ENCODE results near the gene BEST4. TPM values are rescaled to one million over a fixed set of nuclear protein-coding genes. Genes with fewer than 3 reads are reported as not detected.

Gene BEST4
- total and polyA plus RNA-seq, 2 of the 13 experiments (the other 11 are each of a cell fraction or from before 2014, with no cell fraction given), result 0.77 to 1.4 TPM

DNA sequence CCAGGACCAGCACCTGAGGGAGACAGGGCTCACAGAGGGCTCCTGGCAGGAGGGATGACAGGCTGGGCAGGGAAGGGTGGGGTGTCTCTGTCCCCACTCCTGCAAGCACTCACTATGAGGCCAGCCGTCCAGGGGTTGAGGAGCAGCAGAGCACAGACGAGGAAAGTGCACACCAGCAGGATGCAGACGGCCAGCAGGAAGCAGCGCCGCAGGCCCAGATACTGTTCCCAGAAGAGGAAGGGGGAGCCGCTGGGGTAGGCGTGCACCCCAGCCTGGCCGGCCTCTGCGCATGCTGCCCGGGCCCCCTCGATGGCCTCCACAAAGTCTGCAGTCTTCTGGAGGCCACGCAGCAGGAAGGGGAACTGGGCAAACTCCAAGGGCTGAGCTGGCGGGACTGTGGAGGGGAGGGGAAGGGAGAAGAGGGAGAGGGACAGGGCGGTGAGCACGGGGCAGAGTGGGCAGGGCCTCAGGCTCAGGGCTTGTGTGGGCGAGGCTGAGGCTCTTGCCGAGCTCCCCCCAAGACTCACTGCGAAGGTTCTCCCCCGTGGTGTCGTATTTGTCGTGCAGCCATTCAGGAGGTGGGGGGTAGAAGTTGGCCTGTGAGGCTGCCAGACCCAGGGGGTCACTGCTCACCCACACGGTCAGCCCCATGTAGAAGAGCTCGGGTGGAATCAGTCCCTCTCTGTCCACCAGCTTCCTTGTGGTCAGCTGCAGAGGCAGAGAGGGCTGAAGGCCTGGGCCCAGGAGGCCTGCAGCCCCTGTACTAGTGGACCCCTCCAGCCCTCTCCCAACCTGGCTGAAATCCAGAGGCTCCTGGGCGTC is 38.6 kb upstream of the BEST4 start (continued):
- TF ChIP-seq, protein P1, sequence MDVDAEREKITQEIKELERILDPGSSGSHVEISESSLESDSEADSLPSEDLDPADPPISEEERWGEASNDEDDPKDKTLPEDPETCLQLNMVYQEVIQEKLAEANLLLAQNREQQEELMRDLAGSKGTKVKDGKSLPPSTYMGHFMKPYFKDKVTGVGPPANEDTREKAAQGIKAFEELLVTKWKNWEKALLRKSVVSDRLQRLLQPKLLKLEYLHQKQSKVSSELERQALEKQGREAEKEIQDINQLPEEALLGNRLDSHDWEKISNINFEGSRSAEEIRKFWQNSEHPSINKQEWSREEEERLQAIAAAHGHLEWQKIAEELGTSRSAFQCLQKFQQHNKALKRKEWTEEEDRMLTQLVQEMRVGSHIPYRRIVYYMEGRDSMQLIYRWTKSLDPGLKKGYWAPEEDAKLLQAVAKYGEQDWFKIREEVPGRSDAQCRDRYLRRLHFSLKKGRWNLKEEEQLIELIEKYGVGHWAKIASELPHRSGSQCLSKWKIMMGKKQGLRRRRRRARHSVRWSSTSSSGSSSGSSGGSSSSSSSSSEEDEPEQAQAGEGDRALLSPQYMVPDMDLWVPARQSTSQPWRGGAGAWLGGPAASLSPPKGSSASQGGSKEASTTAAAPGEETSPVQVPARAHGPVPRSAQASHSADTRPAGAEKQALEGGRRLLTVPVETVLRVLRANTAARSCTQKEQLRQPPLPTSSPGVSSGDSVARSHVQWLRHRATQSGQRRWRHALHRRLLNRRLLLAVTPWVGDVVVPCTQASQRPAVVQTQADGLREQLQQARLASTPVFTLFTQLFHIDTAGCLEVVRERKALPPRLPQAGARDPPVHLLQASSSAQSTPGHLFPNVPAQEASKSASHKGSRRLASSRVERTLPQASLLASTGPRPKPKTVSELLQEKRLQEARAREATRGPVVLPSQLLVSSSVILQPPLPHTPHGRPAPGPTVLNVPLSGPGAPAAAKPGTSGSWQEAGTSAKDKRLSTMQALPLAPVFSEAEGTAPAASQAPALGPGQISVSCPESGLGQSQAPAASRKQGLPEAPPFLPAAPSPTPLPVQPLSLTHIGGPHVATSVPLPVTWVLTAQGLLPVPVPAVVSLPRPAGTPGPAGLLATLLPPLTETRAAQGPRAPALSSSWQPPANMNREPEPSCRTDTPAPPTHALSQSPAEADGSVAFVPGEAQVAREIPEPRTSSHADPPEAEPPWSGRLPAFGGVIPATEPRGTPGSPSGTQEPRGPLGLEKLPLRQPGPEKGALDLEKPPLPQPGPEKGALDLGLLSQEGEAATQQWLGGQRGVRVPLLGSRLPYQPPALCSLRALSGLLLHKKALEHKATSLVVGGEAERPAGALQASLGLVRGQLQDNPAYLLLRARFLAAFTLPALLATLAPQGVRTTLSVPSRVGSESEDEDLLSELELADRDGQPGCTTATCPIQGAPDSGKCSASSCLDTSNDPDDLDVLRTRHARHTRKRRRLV (CRISPR knock-in tag; IDR thresholded peaks at IDR 0.05), result peak; percentile 85
- no peak for TF ChIP-seq CEBPB (IDR thresholded peaks at IDR 0.05; ENCODE audit: borderline replicate concordance, low read depth, low read length)
- TF ChIP-seq, protein P2, sequence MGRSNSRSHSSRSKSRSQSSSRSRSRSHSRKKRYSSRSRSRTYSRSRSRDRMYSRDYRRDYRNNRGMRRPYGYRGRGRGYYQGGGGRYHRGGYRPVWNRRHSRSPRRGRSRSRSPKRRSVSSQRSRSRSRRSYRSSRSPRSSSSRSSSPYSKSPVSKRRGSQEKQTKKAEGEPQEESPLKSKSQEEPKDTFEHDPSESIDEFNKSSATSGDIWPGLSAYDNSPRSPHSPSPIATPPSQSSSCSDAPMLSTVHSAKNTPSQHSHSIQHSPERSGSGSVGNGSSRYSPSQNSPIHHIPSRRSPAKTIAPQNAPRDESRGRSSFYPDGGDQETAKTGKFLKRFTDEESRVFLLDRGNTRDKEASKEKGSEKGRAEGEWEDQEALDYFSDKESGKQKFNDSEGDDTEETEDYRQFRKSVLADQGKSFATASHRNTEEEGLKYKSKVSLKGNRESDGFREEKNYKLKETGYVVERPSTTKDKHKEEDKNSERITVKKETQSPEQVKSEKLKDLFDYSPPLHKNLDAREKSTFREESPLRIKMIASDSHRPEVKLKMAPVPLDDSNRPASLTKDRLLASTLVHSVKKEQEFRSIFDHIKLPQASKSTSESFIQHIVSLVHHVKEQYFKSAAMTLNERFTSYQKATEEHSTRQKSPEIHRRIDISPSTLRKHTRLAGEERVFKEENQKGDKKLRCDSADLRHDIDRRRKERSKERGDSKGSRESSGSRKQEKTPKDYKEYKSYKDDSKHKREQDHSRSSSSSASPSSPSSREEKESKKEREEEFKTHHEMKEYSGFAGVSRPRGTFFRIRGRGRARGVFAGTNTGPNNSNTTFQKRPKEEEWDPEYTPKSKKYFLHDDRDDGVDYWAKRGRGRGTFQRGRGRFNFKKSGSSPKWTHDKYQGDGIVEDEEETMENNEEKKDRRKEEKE (IDR thresholded peaks at IDR 0.05), result no peak
- peak; percentile 57; the same call in 1 of the 2 replicates for TF ChIP-seq ZBTB7B (CRISPR knock-in tag; IDR thresholded peaks at IDR 0.05)
- peak; percentile 64; the same call in 1 of the 2 replicates for TF ChIP-seq WIZ (CRISPR knock-in tag; IDR thresholded peaks at IDR 0.05)
- TF ChIP-seq SMYD3 (CRISPR knock-in tag; IDR thresholded peaks at IDR 0.05), result no peak
- no peak for TF ChIP-seq HNF4G (IDR thresholded peaks at IDR 0.05; ENCODE audit: borderline replicate concordance, low read depth, low read length)
- peak; percentile 68 for TF ChIP-seq HNF4G (CRISPR knock-in tag; IDR thresholded peaks at IDR 0.05; ENCODE audit: borderline replicate concordance, low read depth)
- TF ChIP-seq ZNF589 (CRISPR knock-in tag; conservative IDR thresholded peaks at IDR 0.05), result peak; percentile 60; the same call in 1 of the 2 replicates
- TF ChIP-seq, protein P3, sequence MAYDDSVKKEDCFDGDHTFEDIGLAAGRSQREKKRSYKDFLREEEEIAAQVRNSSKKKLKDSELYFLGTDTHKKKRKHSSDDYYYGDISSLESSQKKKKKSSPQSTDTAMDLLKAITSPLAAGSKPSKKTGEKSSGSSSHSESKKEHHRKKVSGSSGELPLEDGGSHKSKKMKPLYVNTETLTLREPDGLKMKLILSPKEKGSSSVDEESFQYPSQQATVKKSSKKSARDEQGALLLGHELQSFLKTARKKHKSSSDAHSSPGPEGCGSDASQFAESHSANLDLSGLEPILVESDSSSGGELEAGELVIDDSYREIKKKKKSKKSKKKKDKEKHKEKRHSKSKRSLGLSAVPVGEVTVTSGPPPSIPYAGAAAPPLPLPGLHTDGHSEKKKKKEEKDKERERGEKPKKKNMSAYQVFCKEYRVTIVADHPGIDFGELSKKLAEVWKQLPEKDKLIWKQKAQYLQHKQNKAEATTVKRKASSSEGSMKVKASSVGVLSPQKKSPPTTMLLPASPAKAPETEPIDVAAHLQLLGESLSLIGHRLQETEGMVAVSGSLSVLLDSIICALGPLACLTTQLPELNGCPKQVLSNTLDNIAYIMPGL (CRISPR knock-in tag; IDR thresholded peaks at IDR 0.05; ENCODE audit: borderline replicate concordance in 1 of 2, low read depth in 1 of 2), result peak in 1 of 2 experiments; percentile 8; a peak in 3 of 4 replicates
- TF ChIP-seq SCMH1 (CRISPR knock-in tag; IDR thresholded peaks at IDR 0.05; ENCODE audit: borderline replicate concordance), result no peak
- TF ChIP-seq, protein P4, sequence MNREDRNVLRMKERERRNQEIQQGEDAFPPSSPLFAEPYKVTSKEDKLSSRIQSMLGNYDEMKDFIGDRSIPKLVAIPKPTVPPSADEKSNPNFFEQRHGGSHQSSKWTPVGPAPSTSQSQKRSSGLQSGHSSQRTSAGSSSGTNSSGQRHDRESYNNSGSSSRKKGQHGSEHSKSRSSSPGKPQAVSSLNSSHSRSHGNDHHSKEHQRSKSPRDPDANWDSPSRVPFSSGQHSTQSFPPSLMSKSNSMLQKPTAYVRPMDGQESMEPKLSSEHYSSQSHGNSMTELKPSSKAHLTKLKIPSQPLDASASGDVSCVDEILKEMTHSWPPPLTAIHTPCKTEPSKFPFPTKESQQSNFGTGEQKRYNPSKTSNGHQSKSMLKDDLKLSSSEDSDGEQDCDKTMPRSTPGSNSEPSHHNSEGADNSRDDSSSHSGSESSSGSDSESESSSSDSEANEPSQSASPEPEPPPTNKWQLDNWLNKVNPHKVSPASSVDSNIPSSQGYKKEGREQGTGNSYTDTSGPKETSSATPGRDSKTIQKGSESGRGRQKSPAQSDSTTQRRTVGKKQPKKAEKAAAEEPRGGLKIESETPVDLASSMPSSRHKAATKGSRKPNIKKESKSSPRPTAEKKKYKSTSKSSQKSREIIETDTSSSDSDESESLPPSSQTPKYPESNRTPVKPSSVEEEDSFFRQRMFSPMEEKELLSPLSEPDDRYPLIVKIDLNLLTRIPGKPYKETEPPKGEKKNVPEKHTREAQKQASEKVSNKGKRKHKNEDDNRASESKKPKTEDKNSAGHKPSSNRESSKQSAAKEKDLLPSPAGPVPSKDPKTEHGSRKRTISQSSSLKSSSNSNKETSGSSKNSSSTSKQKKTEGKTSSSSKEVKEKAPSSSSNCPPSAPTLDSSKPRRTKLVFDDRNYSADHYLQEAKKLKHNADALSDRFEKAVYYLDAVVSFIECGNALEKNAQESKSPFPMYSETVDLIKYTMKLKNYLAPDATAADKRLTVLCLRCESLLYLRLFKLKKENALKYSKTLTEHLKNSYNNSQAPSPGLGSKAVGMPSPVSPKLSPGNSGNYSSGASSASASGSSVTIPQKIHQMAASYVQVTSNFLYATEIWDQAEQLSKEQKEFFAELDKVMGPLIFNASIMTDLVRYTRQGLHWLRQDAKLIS (CRISPR knock-in tag; IDR thresholded peaks at IDR 0.05), result no peak; the same call in 1 of the 2 replicates
- peak; percentile 97 for TF ChIP-seq ZNF777 (CRISPR knock-in tag; IDR thresholded peaks at IDR 0.05)
- peak; percentile 54; the same call in 1 of the 2 replicates for TF ChIP-seq ZNF143 (CRISPR knock-in tag; IDR thresholded peaks at IDR 0.05)

All from HepG2 (cell line).